GM23248 (cell line): Measurements from ENCODE around the gene OR4M1.
"Not testable (repeated sequence)": the region's sequence is repeated elsewhere in the genome, so short reads cannot be mapped to it uniquely, and the experiment has no call there.

ENCODE experiments used
- EZH2 ChIP-seq: fragments of 200-600 bp; sonication (generic); IDR thresholded peaks from 2 replicates; pipeline ENCODE4 v1.6.1; 2018; ENCODE audit warnings: antibody characterized with exemption, mild to moderate bottlenecking; ENCODE audit not compliant: insufficient read depth, poor library complexity, severe bottlenecking
- EZH2phosphoT487 ChIP-seq: fragments of 200-600 bp; sonication (generic); IDR thresholded peaks from 2 replicates; pipeline ENCODE4 v1.6.1; 2018; ENCODE audit warnings: antibody characterized with exemption, moderate library complexity, mild to moderate bottlenecking, low read depth; ENCODE audit not compliant: insufficient read depth

- not testable (repeated sequence) for TF ChIP-seq EZH2, EZH2phosphoT487
Observed at GRCh38 chr14:19771491-19771890, 1.8 kb upstream of the OR4M1 start.
